ENCODE results near the gene GCSAM. TPM values are rescaled to one million over a fixed set of nuclear protein-coding genes. Genes with fewer than 3 reads are reported as not detected.

Gene GCSAM
- total RNA-seq, 1 donor from 2014 or later: not detected

GRCh38 chr3:112129925-112130637, 3.0 kb downstream of the GCSAM start:
- no peak for DNase-seq

- DNase-seq: no peak
Measured at GRCh38 chr3:112128843-112129727, 4.0 kb downstream of the GCSAM start.

- DNase-seq: no peak
Measured at GRCh38 chr3:112127522-112128494, 5.2 kb downstream of the GCSAM start.

- DNase-seq: no peak
Measured at GRCh38 chr3:112126511-112126911, 6.5 kb downstream of the GCSAM start.

- no peak for DNase-seq
Measured at GRCh38 chr3:112124907-112125607, 8.0 kb downstream of the GCSAM start.

- DNase-seq: no peak
Measured at GRCh38 chr3:112123548-112123947, 9.5 kb downstream of the GCSAM start.

- DNase-seq: no peak
Measured at GRCh38 chr3:112122870-112123269, 10.2 kb downstream of the GCSAM start.

GRCh38 chr3:112121577-112122547, 11.2 kb downstream of the GCSAM start:
- DNase-seq: no peak

- no peak for DNase-seq
Measured at GRCh38 chr3:112119962-112120836, 12.8 kb downstream of the GCSAM start.

- no peak for DNase-seq
Measured at GRCh38 chr3:112117841-112118571, 15.0 kb downstream of the GCSAM start.

GRCh38 chr3:112117415-112117814, 15.6 kb downstream of the GCSAM start:
- DNase-seq: no peak

GRCh38 chr3:112116748-112117186, 16.3 kb downstream of the GCSAM start:
- no peak for DNase-seq

- DNase-seq: no peak
Measured at GRCh38 chr3:112115806-112116383, 17.2 kb downstream of the GCSAM start.

- DNase-seq: no peak
Measured at GRCh38 chr3:112115161-112115739, 17.8 kb downstream of the GCSAM start.

GRCh38 chr3:112114576-112115160, 18.4 kb downstream of the GCSAM start:
- DNase-seq: no peak

- no peak for DNase-seq
Measured at GRCh38 chr3:112111785-112112402, 21.2 kb downstream of the GCSAM start.

- DNase-seq: no peak
Measured at GRCh38 chr3:112109322-112109721, 23.7 kb downstream of the GCSAM start.
